Measurements from ENCODE around the gene DNAJC8.

DNAJC8 gene

DNA sequence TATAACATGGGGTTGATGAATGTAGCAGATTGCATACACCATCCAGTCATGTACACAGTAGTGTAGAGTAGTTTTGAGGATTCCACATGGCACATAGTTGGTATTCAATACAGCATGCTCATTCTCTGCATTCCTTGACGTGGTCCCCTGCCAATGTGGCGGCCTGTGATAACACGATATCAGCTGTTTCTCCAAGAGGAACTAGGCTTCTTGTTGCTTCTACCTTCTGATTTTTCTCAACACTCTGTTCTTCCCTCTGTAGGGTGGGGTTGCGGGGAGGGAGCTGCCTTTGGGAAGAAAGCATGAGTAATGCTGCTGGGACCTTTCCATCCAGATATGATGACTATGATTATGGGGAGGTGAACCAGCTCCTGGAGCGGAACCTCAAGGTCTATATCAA is 45.9 kb upstream of the DNAJC8 start:
- Histone ChIP-seq H3K27me3 (replicated peaks; ENCODE audit: control insufficient read depth, insufficient read depth, low read length) (no peaks in the 10 kb centered on the region), H3K36me3 (ENCODE audit: control insufficient read depth, insufficient read depth, low read length) (peaks cover 43% of the 10 kb centered on the region)
- no peak for DNase-seq (ENCODE audit: extremely low read depth, insufficient read length)

DNA sequence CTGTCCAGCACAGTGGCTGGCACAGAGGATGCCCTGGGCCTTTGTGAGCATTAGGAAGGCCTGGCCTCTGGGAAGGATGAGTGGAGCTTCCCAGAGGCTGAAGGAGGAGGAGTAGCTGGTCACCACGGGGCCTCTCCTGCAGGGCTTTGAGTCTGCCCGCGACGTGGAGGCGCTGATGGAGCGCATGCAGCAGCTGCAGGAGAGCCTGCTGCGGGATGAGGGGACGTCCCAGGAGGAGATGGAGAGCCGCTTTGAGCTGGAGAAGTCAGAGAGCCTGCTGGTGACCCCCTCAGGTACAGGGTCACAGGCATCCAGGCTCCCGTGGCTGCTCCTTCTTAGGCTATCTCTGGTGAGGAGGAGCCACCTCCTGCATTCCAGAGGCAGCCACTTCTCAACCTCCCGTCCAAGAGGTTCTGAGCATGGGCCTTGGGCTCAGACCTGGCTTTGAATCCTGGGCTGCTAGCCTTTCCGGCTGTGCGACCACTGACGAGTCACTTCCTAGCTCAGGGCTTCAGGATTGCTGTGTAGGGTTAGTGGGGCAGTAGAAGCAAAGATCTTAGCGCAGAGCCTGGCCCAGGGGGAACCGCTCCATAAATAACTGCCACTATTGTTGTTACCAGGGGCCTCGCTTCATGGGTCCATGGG is 40.5 kb upstream of the DNAJC8 start:
- peaks cover 37% of the 10 kb centered on the region for H3K36me3 ChIP-seq (ENCODE audit: control insufficient read depth, insufficient read depth, low read length)
- TF ChIP-seq, protein P1, sequence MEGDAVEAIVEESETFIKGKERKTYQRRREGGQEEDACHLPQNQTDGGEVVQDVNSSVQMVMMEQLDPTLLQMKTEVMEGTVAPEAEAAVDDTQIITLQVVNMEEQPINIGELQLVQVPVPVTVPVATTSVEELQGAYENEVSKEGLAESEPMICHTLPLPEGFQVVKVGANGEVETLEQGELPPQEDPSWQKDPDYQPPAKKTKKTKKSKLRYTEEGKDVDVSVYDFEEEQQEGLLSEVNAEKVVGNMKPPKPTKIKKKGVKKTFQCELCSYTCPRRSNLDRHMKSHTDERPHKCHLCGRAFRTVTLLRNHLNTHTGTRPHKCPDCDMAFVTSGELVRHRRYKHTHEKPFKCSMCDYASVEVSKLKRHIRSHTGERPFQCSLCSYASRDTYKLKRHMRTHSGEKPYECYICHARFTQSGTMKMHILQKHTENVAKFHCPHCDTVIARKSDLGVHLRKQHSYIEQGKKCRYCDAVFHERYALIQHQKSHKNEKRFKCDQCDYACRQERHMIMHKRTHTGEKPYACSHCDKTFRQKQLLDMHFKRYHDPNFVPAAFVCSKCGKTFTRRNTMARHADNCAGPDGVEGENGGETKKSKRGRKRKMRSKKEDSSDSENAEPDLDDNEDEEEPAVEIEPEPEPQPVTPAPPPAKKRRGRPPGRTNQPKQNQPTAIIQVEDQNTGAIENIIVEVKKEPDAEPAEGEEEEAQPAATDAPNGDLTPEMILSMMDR (IDR thresholded peaks at IDR 0.05; ENCODE audit: insufficient read depth, low read length, poor library complexity, severe bottlenecking): no peak
- DNase-seq (ENCODE audit: extremely low read depth, insufficient read length): no peak
- no peaks in the 10 kb centered on the region for H3K27me3 ChIP-seq (replicated peaks; ENCODE audit: control insufficient read depth, insufficient read depth, low read length)
- H3K4me3 ChIP-seq (replicated peaks; ENCODE audit: low read depth, low read length): no peak overlapping the region

More for the DNA sequence above, 45.9 kb upstream of the DNAJC8 start:
- TF ChIP-seq, protein P1 (IDR thresholded peaks at IDR 0.05; ENCODE audit: insufficient read depth, low read length, poor library complexity, severe bottlenecking): no peak
- H3K4me3 ChIP-seq (replicated peaks; ENCODE audit: low read depth, low read length): no peak overlapping the region

DNA sequence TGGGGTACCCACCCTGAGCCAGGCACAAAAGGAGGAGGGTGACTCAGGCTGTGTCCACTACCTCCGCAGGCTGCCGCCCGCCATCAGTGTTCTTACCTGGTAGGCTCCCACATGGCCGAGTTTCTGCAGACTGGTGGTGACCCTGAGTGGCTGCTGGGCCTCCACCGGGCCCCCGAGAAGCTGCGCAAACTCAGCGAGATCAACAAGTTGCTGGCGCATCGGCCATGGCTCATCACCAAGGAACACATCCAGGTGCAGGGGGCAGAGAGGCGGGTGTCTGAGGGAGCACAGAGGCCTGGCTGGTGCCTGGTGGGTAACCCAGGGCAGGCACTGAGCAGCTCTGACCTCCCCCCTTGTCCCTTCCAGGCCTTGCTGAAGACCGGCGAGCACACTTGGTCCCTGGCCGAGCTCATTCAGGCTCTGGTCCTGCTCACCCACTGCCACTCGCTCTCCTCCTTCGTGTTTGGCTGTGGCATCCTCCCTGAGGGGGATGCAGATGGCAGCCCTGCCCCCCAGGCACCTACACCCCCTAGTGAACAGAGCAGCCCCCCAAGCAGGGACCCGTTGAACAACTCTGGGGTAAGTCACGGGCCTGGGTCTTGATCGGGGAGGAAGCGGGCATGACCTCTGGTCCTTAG is 39.5 kb upstream of the DNAJC8 start:
- DNase-seq (ENCODE audit: extremely low read depth, insufficient read length): no peak
- TF ChIP-seq, protein P1 (IDR thresholded peaks at IDR 0.05; ENCODE audit: insufficient read depth, low read length, poor library complexity, severe bottlenecking): no peak
- Histone ChIP-seq H3K27me3 (replicated peaks; ENCODE audit: control insufficient read depth, insufficient read depth, low read length) (no peaks in the 10 kb centered on the region), H3K4me3 (replicated peaks; ENCODE audit: low read depth, low read length) (no peak overlapping the region), H3K36me3 (ENCODE audit: control insufficient read depth, insufficient read depth, low read length) (peaks cover 32% of the 10 kb centered on the region)

DNA sequence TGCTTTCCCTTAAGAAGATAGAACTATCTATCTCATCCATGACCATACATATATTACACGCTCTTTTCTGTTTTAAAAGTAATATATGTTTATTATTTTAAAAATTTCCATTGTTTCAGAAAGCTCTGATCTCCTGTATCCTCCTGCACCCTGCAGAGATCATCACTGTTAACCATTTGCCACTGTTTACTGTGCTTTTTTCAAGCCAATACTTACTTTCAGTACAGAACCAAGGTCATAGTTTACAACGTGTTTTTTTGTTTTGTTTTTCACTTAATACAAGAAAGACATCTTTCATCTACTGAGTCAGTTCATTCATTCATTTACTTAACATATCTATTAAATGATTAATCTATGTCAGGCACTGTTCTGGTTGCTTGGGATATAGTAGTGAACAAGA is 36.7 kb upstream of the DNAJC8 start:
- TF ChIP-seq, protein P1 (IDR thresholded peaks at IDR 0.05; ENCODE audit: insufficient read depth, low read length, poor library complexity, severe bottlenecking): no peak
- Histone ChIP-seq H3K27me3 (replicated peaks; ENCODE audit: control insufficient read depth, insufficient read depth, low read length) (no peaks in the 10 kb centered on the region), H3K36me3 (ENCODE audit: control insufficient read depth, insufficient read depth, low read length) (peaks cover 22% of the 10 kb centered on the region), H3K4me3 (replicated peaks; ENCODE audit: low read depth, low read length) (no peak overlapping the region)
- no peak for DNase-seq (ENCODE audit: extremely low read depth, insufficient read length)

DNA sequence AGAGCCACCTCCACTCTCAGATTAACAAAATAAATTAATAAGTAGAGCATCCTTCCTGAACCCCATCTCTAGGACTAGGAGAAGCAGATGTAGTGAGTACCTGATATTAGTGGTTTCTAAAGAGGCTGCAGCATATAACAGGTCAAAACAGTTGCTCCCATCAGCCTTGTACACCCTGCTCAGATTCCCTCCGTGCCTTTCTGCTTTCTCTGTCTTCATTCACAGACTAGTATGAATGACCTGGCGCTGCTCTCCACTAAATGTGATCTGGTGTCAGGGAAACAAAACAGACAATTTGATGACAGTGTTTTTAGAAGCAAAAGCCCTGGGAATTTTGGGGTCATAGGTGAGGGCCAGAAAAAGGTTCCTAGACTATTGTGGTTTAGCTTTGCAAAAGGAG is 34.8 kb upstream of the DNAJC8 start:
- DNase-seq (ENCODE audit: extremely low read depth, insufficient read length): no peak
- Histone ChIP-seq H3K4me3 (replicated peaks; ENCODE audit: low read depth, low read length) (no peak overlapping the region), H3K36me3 (ENCODE audit: control insufficient read depth, insufficient read depth, low read length) (peaks cover 7% of the 10 kb centered on the region), H3K27me3 (replicated peaks; ENCODE audit: control insufficient read depth, insufficient read depth, low read length) (no peaks in the 10 kb centered on the region)
- TF ChIP-seq, protein P1 (IDR thresholded peaks at IDR 0.05; ENCODE audit: insufficient read depth, low read length, poor library complexity, severe bottlenecking): no peak

Data from GM06990 (cell line).